ENCODE measurements around the gene RNF113B. TPM values are rescaled to one million over a fixed set of nuclear protein-coding genes. Genes with fewer than 3 reads are reported as not detected.

The RNF113B gene
- polyA plus RNA-seq, 1 donor (not counting 4 experiments of a cell fraction or from before 2014, with no cell fraction given) = not detected

GRCh38 chr13:98188544-98189166, 11.6 kb upstream of the RNF113B start:
- no peaks in the 10 kb centered on the region for H4K20me1 ChIP-seq (ENCODE audit: control insufficient read depth, extremely low read depth, insufficient read depth, low read length)
- H3K36me3 ChIP-seq (ENCODE audit: control insufficient read depth in 2 of 2, extremely low read depth in 1 of 2, insufficient read depth in 2 of 2, low read length in 2 of 2) = no peaks in the 10 kb centered on the region
- TF ChIP-seq CTCF (optimal IDR thresholded peaks at IDR 0.05 in 1 of 3, IDR thresholded peaks at IDR 0.05 in 1 of 3, conservative IDR thresholded peaks at IDR 0.05 in 1 of 3; ENCODE audit: extremely low read depth in 1 of 3, insufficient read depth in 2 of 3, low read length in 3 of 3) = no peak
- H3K4me1 ChIP-seq (ENCODE audit: control insufficient read depth, extremely low read depth, insufficient read depth, low read length) = no peaks in the 10 kb centered on the region
- H3K9me3 ChIP-seq (ENCODE audit: control insufficient read depth, low read depth, low read length) = no peaks in the 10 kb centered on the region
- H3K9me1 ChIP-seq (ENCODE audit: control insufficient read depth, extremely low read depth, insufficient read depth, low read length) = no peaks in the 10 kb centered on the region
- DNase-seq (ENCODE audit: low read depth, low spot score) (no peak), FAIRE-seq (no peak)
- no peak overlapping the region for H3K4me2 ChIP-seq (ENCODE audit: control insufficient read depth, extremely low read depth, insufficient read depth, low read depth, low read length)
- no peak overlapping the region for H2AFZ ChIP-seq (ENCODE audit: control insufficient read depth, low read length)
- no peak overlapping the region for H3K4me3 ChIP-seq (ENCODE audit: control insufficient read depth in 2 of 3, extremely low read depth in 1 of 3, insufficient read depth in 2 of 3, low read depth in 1 of 3, low read length in 3 of 3)
- dilution Hi-C loops (cut with MboI; ENCODE audit: extremely low pct_ligation_motif_present, low sequenced_read_pairs) = no loop called here
- H3K9ac ChIP-seq (ENCODE audit: control insufficient read depth, extremely low read depth, insufficient read depth, low read length) = no peak overlapping the region
- H3K27ac ChIP-seq (ENCODE audit: control insufficient read depth, insufficient read depth, low read length) = no peak overlapping the region
- H3K27me3 ChIP-seq (ENCODE audit: control insufficient read depth, extremely low read depth, insufficient read depth, low read length) = no peaks in the 10 kb centered on the region
- H3K79me2 ChIP-seq (ENCODE audit: control insufficient read depth, insufficient read depth, low read length) = no peaks in the 10 kb centered on the region

DNA sequence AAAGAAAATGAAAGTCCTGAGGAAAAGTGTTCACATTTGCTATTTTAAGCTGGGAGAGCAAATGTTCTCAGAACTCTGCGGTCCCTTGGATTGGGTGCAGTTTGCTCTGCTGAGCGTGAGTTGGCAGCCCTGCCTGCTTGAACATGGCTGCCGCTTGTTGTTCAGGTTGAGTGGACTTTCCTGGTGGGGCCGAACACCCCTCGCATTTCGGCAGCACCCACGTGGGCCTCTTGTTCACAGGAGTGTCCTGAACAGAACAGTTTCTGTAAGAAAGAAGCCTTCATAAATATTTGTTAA, 10.8 kb upstream of the RNF113B start:
- Histone ChIP-seq H3K79me2 (ENCODE audit: control insufficient read depth, insufficient read depth, low read length) (no peaks in the 10 kb centered on the region), H2AFZ (ENCODE audit: control insufficient read depth, low read length) (no peak overlapping the region), H4K20me1 (ENCODE audit: control insufficient read depth, extremely low read depth, insufficient read depth, low read length) (no peaks in the 10 kb centered on the region), H3K27me3 (ENCODE audit: control insufficient read depth, extremely low read depth, insufficient read depth, low read length) (no peaks in the 10 kb centered on the region), H3K9me1 (ENCODE audit: control insufficient read depth, extremely low read depth, insufficient read depth, low read length) (no peaks in the 10 kb centered on the region), H3K4me1 (ENCODE audit: control insufficient read depth, extremely low read depth, insufficient read depth, low read length) (no peaks in the 10 kb centered on the region), H3K4me3 (ENCODE audit: control insufficient read depth in 2 of 3, extremely low read depth in 1 of 3, insufficient read depth in 2 of 3, low read depth in 1 of 3, low read length in 3 of 3) (no peak overlapping the region), H3K36me3 (ENCODE audit: control insufficient read depth in 2 of 2, extremely low read depth in 1 of 2, insufficient read depth in 2 of 2, low read length in 2 of 2) (no peaks in the 10 kb centered on the region), H3K9me3 (ENCODE audit: control insufficient read depth, low read depth, low read length) (no peaks in the 10 kb centered on the region), H3K27ac (ENCODE audit: control insufficient read depth, insufficient read depth, low read length) (no peak overlapping the region), H3K9ac (ENCODE audit: control insufficient read depth, extremely low read depth, insufficient read depth, low read length) (no peak overlapping the region), H3K4me2 (ENCODE audit: control insufficient read depth, extremely low read depth, insufficient read depth, low read depth, low read length) (no peak overlapping the region)
- dilution Hi-C loops (cut with MboI; ENCODE audit: extremely low pct_ligation_motif_present, low sequenced_read_pairs) = no loop called here
- DNase-seq (ENCODE audit: low read depth, low spot score) = no peak
- no peak for FAIRE-seq
- TF ChIP-seq EZH2 (IDR thresholded peaks at IDR 0.05; ENCODE audit: low read length) (no peak), CTCF (optimal IDR thresholded peaks at IDR 0.05 in 1 of 3, IDR thresholded peaks at IDR 0.05 in 1 of 3, conservative IDR thresholded peaks at IDR 0.05 in 1 of 3; ENCODE audit: extremely low read depth in 1 of 3, insufficient read depth in 2 of 3, low read length in 3 of 3) (no peak)

All from keratinocyte (primary cell).